D721Med (cell line): ENCODE results near the gene IFNLR1.

ENCODE experiments used
- DNase-seq: peaks from one replicate; pipeline ENCODE4 v3.0.0; 2011; ENCODE audit warnings: low spot score; ENCODE audit not compliant: insufficient read length
- FAIRE-seq: peaks from 2 replicates; lab custom pipeline; 2011; peaks lifted over from hg19 to GRCh38; lab: Jason Lieb, UNC
- TF ChIP-seq, protein P1 (sequence below): IDR thresholded peaks from 2 replicates; pipeline ENCODE4 v1.5.1; 2012; ENCODE audit warnings: mild to moderate bottlenecking, control low read depth; ENCODE audit not compliant: insufficient read depth; ENCODE audit errors: missing control alignments

Gene IFNLR1

GRCh38 chr1:24224761-24225160 is 37.7 kb upstream of the IFNLR1 start:
- TF ChIP-seq, protein P1, sequence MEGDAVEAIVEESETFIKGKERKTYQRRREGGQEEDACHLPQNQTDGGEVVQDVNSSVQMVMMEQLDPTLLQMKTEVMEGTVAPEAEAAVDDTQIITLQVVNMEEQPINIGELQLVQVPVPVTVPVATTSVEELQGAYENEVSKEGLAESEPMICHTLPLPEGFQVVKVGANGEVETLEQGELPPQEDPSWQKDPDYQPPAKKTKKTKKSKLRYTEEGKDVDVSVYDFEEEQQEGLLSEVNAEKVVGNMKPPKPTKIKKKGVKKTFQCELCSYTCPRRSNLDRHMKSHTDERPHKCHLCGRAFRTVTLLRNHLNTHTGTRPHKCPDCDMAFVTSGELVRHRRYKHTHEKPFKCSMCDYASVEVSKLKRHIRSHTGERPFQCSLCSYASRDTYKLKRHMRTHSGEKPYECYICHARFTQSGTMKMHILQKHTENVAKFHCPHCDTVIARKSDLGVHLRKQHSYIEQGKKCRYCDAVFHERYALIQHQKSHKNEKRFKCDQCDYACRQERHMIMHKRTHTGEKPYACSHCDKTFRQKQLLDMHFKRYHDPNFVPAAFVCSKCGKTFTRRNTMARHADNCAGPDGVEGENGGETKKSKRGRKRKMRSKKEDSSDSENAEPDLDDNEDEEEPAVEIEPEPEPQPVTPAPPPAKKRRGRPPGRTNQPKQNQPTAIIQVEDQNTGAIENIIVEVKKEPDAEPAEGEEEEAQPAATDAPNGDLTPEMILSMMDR, result no peak
- DNase-seq (no peak), FAIRE-seq (no peak)

DNA sequence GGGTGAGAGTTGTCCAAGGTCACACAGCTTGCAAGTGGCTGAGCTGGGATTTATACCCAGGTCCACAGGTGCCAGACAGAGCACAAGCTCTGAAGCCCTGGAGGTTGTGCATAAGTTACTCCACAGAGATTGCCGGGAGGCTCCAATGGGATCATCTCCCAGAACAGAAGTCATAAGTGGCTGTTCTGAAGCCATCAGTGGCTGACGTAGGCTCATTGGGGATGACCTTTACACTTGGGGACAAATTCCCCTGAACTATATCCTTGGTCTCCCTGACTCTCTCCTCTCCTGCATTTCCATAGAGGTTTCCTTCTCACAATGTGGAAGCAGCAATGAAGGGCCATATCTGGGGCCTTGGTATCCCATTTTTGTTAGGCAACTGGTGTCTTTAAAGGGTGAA is 37.0 kb upstream of the IFNLR1 start:
- FAIRE-seq (no peak), DNase-seq (no peak)
- TF ChIP-seq, protein P1, result no peak

DNA sequence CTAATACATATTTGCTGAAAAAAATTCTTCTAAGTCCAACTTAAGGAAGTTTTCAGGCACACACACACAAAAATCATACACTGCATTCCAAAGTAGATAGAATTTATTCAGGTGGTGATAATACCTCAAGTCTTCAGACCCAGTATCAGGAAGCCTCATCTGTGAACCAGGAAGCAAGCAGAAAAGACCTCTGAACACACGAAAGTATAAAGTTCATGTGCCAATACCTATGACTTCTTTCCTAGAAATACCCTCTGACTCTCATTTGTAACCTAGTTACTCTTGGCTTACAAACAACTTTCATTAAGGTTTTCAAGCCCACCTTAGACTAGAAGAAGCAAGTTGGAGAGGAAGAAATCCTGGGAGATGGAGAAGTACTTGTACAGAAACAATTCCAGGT is 35.7 kb upstream of the IFNLR1 start:
- TF ChIP-seq, protein P1, result no peak
- no peak for FAIRE-seq
- no peak for DNase-seq

- FAIRE-seq (no peak), DNase-seq (no peak)
- TF ChIP-seq, protein P1, result no peak
Observed at GRCh38 chr1:24222008-24222605, 35.0 kb upstream of the IFNLR1 start.

- no peak for FAIRE-seq
- TF ChIP-seq, protein P1, result no peak
- no peak for DNase-seq
Observed at GRCh38 chr1:24221246-24221645, 34.2 kb upstream of the IFNLR1 start.

DNA sequence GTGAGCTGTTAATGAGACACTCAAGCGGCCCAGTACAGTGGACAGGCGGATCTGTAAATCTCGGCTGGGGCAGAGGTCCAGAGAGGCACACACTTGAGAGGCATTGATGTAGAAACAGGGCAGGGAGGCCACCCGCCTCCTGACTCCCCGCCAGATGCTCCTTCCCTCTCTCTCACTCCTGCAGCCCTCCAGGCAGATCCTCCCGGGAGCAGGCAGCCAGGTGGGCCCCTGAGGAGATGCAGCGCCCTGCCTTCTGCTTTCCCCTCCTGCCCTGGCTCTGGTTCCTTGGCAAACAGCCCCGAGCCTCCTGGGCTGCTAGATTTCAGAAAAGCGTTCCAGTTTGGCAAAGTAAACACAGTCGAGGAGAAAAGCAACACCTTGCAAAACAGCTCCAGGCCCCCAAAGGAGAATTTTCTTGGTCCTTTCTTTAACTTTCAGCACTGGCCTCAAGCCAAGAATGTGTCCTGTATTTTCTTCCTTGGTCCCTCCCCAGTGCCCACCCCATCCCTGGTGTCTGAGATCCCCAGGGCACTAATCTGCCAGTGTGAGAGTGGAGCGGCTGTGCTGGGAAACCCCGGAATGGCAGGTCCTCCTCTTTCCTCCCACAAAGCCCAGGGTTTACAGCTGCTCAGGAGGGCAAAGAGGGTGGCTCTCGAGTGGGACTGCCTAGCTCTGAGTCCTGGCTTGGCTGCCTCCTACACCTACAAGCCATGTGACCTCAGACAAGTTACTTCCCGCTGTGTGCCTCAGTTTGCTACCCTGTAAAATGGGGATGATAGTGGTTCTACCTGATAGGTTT is 29.4 kb upstream of the IFNLR1 start:
- DNase-seq (no peak), FAIRE-seq (no peak)
- TF ChIP-seq, protein P1, result no peak
